Epithelial cell of proximal tubule (primary cell): ENCODE results near the gene LONP2. TPM values are rescaled to one million over a fixed set of nuclear protein-coding genes. Genes with fewer than 3 reads are reported as not detected.
"Not testable (repeated sequence)": the region's sequence is repeated elsewhere in the genome, so short reads cannot be mapped to it uniquely, and the experiment has no call there.

Experiments used
- DNase-seq: peaks from one replicate; pipeline ENCODE4 v3.0.0-alpha.2; 2011; ENCODE audit warnings: low read depth
- H3K4me3 ChIP-seq: 2 replicates; pipeline ENCODE4 v1.5.1; 2011; ENCODE audit warnings: low read depth, mild to moderate bottlenecking, low read length
- CTCF ChIP-seq: conservative IDR thresholded peaks from 2 replicates; pipeline ENCODE4 v1.5.1; 2012; ENCODE audit warnings: low read depth, mild to moderate bottlenecking, low read length
- total RNA-seq: library from RNA; depleted of rRNA; stranded (reverse); fragments of >200 nt; gene quantifications from 2 replicates; pipeline ENCODE4 v1.2.3, GENCODE V29; 2015

LONP2 gene
- total RNA-seq, 1 donor from 2014 or later: 23.7 TPM

GRCh38 chr16:48367441-48368049 lies 123.4 kb downstream of the LONP2 start:
- no peak for TF ChIP-seq CTCF
- no peak for DNase-seq
- no peak overlapping the region for H3K4me3 ChIP-seq

GRCh38 chr16:48369765-48370164 lies 125.7 kb downstream of the LONP2 start:
- no peak overlapping the region for H3K4me3 ChIP-seq
- TF ChIP-seq CTCF: no peak
- DNase-seq: no peak

GRCh38 chr16:48370229-48370628 lies 126.1 kb downstream of the LONP2 start:
- DNase-seq: no peak
- no peak for TF ChIP-seq CTCF
- no peak overlapping the region for H3K4me3 ChIP-seq

GRCh38 chr16:48370668-48371392 lies 126.7 kb downstream of the LONP2 start:
- H3K4me3 ChIP-seq, DNase-seq: not testable (repeated sequence)

- no peak for DNase-seq
- TF ChIP-seq CTCF: no peak
- H3K4me3 ChIP-seq: no peak overlapping the region
Measured at GRCh38 chr16:48371393-48371780, 127.3 kb downstream of the LONP2 start.

- H3K4me3 ChIP-seq: no peak overlapping the region
- no peak for DNase-seq
- no peak for TF ChIP-seq CTCF
Measured at GRCh38 chr16:48372744-48373143, 128.6 kb downstream of the LONP2 start.

- DNase-seq: no peak
- no peak for TF ChIP-seq CTCF
- H3K4me3 ChIP-seq: no peak overlapping the region
Measured at GRCh38 chr16:48373258-48374029, 129.3 kb downstream of the LONP2 start.
